Keratinocyte (primary cell): Measurements from ENCODE around the gene RIPK3. TPM values are rescaled to one million over a fixed set of nuclear protein-coding genes. Genes with fewer than 3 reads are reported as not detected.
"Not testable (repeated sequence)": the region's sequence is repeated elsewhere in the genome, so short reads cannot be mapped to it uniquely, and the experiment has no call there.

Experiments
- DNase-seq: peaks from one replicate; pipeline ENCODE4 v3.0.0-alpha.2; 2011; ENCODE audit warnings: low read depth, missing footprints, low spot score
- FAIRE-seq: peaks from 2 replicates; lab custom pipeline; 2011; peaks lifted over from hg19 to GRCh38; lab: Jason Lieb, UNC
- H2AFZ ChIP-seq: 2 replicates; pipeline ENCODE4 v1.6.0; 2012; ENCODE audit warnings: low read length, control low read depth, inconsistent platforms; ENCODE audit not compliant: control insufficient read depth
- H3K27ac ChIP-seq: 2 replicates; pipeline ENCODE4 v1.5.1; 2011; ENCODE audit warnings: low read length; ENCODE audit not compliant: control insufficient read depth, insufficient read depth
- H3K27me3 ChIP-seq: 3 replicates; pipeline ENCODE4 v1.6.0; 2011; ENCODE audit warnings: low read length; ENCODE audit not compliant: control insufficient read depth, insufficient read depth; ENCODE audit errors: extremely low read depth
- H3K36me3 ChIP-seq, 2 experiments: 2 replicates in 1 of 2; 3 replicates in 1 of 2; pipeline ENCODE4 v1.5.1; 2011; ENCODE audit warnings: low read length in 2 of 2, mild to moderate bottlenecking in 1 of 2; ENCODE audit not compliant: control insufficient read depth in 2 of 2, insufficient read depth in 2 of 2; ENCODE audit errors: extremely low read depth in 1 of 2
- H3K4me1 ChIP-seq: 3 replicates; pipeline ENCODE4 v1.5.1; 2011; ENCODE audit warnings: low read length; ENCODE audit not compliant: control insufficient read depth, insufficient read depth; ENCODE audit errors: extremely low read depth
- H3K4me2 ChIP-seq: 3 replicates; pipeline ENCODE4 v1.6.0; 2011; ENCODE audit warnings: low read depth, low read length; ENCODE audit not compliant: control insufficient read depth, insufficient read depth; ENCODE audit errors: extremely low read depth
- H3K4me3 ChIP-seq, 3 experiments: fragments of 200-600 bp in 1 of 3; sonication (generic) in 1 of 3; 2 replicates in 2 of 3; 3 replicates in 1 of 3; pipeline ENCODE4 v1.5.1; 2011 to 2016; ENCODE audit warnings: low read length in 3 of 3, mild to moderate bottlenecking in 3 of 3, control low read depth in 2 of 3, inconsistent platforms in 1 of 3, low read depth in 1 of 3, mixed read lengths in 1 of 3, mixed run types in 1 of 3, moderate library complexity in 1 of 3; ENCODE audit not compliant: control insufficient read depth in 2 of 3, insufficient read depth in 2 of 3; ENCODE audit errors: extremely low read depth in 1 of 3
- H3K79me2 ChIP-seq: 2 replicates; pipeline ENCODE4 v1.6.0; 2012; ENCODE audit warnings: low read length; ENCODE audit not compliant: control insufficient read depth, insufficient read depth
- H3K9ac ChIP-seq: 3 replicates; pipeline ENCODE4 v1.6.0; 2011; ENCODE audit warnings: low read length; ENCODE audit not compliant: control insufficient read depth, insufficient read depth; ENCODE audit errors: extremely low read depth
- H3K9me1 ChIP-seq: 3 replicates; pipeline ENCODE4 v1.6.0; 2011; ENCODE audit warnings: low read length; ENCODE audit not compliant: control insufficient read depth, insufficient read depth; ENCODE audit errors: extremely low read depth
- H3K9me3 ChIP-seq: 2 replicates; pipeline ENCODE4 v1.5.1; 2012; ENCODE audit warnings: low read depth, low read length; ENCODE audit not compliant: control insufficient read depth
- H4K20me1 ChIP-seq: 3 replicates; pipeline ENCODE4 v1.6.0; 2011; ENCODE audit warnings: low read length; ENCODE audit not compliant: control insufficient read depth, insufficient read depth; ENCODE audit errors: extremely low read depth
- CTCF ChIP-seq, 3 experiments: IDR thresholded peaks in 1 of 3; conservative IDR thresholded peaks in 1 of 3; optimal IDR thresholded peaks in 1 of 3; 2 replicates in 2 of 3; 3 replicates in 1 of 3; pipeline versions ENCODE3 to v1.5.1; 2011; ENCODE audit warnings: low read length in 3 of 3, mild to moderate bottlenecking in 3 of 3, moderate library complexity in 2 of 3, control low read depth in 1 of 3, inconsistent platforms in 1 of 3; ENCODE audit not compliant: insufficient read depth in 2 of 3; ENCODE audit errors: extremely low read depth in 1 of 3
- EZH2 ChIP-seq: IDR thresholded peaks from one replicate; pipeline ENCODE4 v1.6.1; 2012; ENCODE audit warnings: inconsistent platforms, mild to moderate bottlenecking, low read length, moderate library complexity
- dilution Hi-C: fragments of 300-500 bp; cut with MboI; formaldehyde crosslinking; loops from one replicate; pipeline ENCODE4 v1.7.0; 2020; ENCODE audit warnings: low sequenced_read_pairs; ENCODE audit not compliant: extremely low pct_ligation_motif_present
- polyA plus RNA-seq, 5 experiments: library from polyadenylated mRNA; depleted of rRNA in 3 of 5; stranded (reverse) in 3 of 5; stranded (forward) in 1 of 5; unstranded in 1 of 5; fragments of >200 nt; gene quantifications; 1 replicate in 1 of 5; 2 replicates in 3 of 5; 3 replicates in 1 of 5; pipeline versions ENCODE4 v1.2.1 to v1.2.3, GENCODE V29; 2011 to 2012; ENCODE audit warnings: missing spikeins in 2 of 5, low read depth in 1 of 5, low replicate concordance in 1 of 5

The RIPK3 gene
- polyA plus RNA-seq, 1 donor (not counting 4 experiments of a cell fraction or from before 2014, with no cell fraction given) = 8.0 TPM

GRCh38 chr14:24388474-24389179, 48.8 kb upstream of the RIPK3 start:
- DNase-seq = no peak
- no peak overlapping the region for H2AFZ ChIP-seq
- dilution Hi-C loops = no loop called here

DNA sequence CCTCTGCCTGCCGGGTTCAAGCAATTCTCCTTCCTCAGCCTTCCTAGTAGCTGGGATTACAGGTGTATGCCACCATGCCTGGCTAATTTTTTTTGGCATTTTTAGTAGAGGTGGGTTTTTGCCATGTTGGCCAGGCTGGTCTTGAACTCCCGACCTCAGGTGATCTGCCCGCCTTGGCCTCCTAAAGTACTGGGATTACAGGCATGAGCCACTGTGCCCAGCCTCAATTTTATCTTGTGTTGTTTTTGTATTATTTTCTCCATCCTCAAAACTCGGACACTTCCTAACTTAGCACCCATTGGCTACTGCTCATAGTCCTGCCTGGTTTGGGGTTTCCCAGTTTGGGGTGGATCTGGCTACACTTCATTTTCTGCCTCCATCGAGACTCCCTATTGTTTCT, 47.8 kb upstream of the RIPK3 start:
- H3K4me2 ChIP-seq, H3K4me1 ChIP-seq, DNase-seq, dilution Hi-C loops, H3K9me3 ChIP-seq, H3K27ac ChIP-seq, H2AFZ ChIP-seq, H4K20me1 ChIP-seq, H3K27me3 ChIP-seq, H3K4me3 ChIP-seq, H3K9ac ChIP-seq, H3K36me3 ChIP-seq, H3K9me1 ChIP-seq, FAIRE-seq, H3K79me2 ChIP-seq: not testable (repeated sequence)

More at GRCh38 chr14:24388474-24389179, 48.8 kb upstream of the RIPK3 start:
- H3K4me3 ChIP-seq = no peak overlapping the region
- H3K4me1 ChIP-seq = peaks cover 6% of the 10 kb centered on the region
- no peak overlapping the region for H3K9ac ChIP-seq
- no peaks in the 10 kb centered on the region for H4K20me1 ChIP-seq
- no peaks in the 10 kb centered on the region for H3K9me1 ChIP-seq
- H3K27me3 ChIP-seq = no peaks in the 10 kb centered on the region
- no peak overlapping the region for H3K4me2 ChIP-seq
- no peak overlapping the region for H3K27ac ChIP-seq
- FAIRE-seq = no peak
- H3K79me2 ChIP-seq = no peaks in the 10 kb centered on the region
- TF ChIP-seq CTCF (optimal IDR thresholded peaks at IDR 0.05 in 1 of 3, IDR thresholded peaks at IDR 0.05 in 1 of 3, conservative IDR thresholded peaks at IDR 0.05 in 1 of 3; ENCODE audit: extremely low read depth in 1 of 3, insufficient read depth in 2 of 3, low read length in 3 of 3) (no peak), EZH2 (no peak)
- H3K36me3 ChIP-seq = no peaks in the 10 kb centered on the region
- H3K9me3 ChIP-seq = no peaks in the 10 kb centered on the region

- no peaks in the 10 kb centered on the region for H3K79me2 ChIP-seq
- dilution Hi-C loops = no loop called here
- H3K4me2 ChIP-seq = no peak overlapping the region
- H3K36me3 ChIP-seq = no peaks in the 10 kb centered on the region
- FAIRE-seq = no peak
- no peaks in the 10 kb centered on the region for H4K20me1 ChIP-seq
- H3K9ac ChIP-seq = no peak overlapping the region
- TF ChIP-seq EZH2 (no peak), CTCF (optimal IDR thresholded peaks at IDR 0.05 in 1 of 3, IDR thresholded peaks at IDR 0.05 in 1 of 3, conservative IDR thresholded peaks at IDR 0.05 in 1 of 3; ENCODE audit: extremely low read depth in 1 of 3, insufficient read depth in 2 of 3, low read length in 3 of 3) (no peak)
- peaks cover under 1% of the 10 kb centered on the region for H3K4me1 ChIP-seq
- H2AFZ ChIP-seq = no peak overlapping the region
- no peak for DNase-seq
- no peak overlapping the region for H3K27ac ChIP-seq
- no peaks in the 10 kb centered on the region for H3K9me3 ChIP-seq
- no peaks in the 10 kb centered on the region for H3K27me3 ChIP-seq
- H3K4me3 ChIP-seq = no peak overlapping the region
- H3K9me1 ChIP-seq = no peaks in the 10 kb centered on the region
These were observed 47.2 kb upstream of the RIPK3 start for GRCh38 chr14:24387009-24387345.
